ENCODE measurements around the gene MYOZ1. TPM values are rescaled to one million over a fixed set of nuclear protein-coding genes. Genes with fewer than 3 reads are reported as not detected.

MYOZ1 gene
- polyA plus RNA-seq, 1 donor (not counting 4 experiments of a cell fraction or from before 2014, with no cell fraction given): not detected

- FAIRE-seq (no peak), DNase-seq (ENCODE audit: low read depth, low spot score) (no peak)
- TF ChIP-seq EZH2 (IDR thresholded peaks at IDR 0.05; ENCODE audit: low read length) (no peak), CTCF (optimal IDR thresholded peaks at IDR 0.05 in 1 of 3, IDR thresholded peaks at IDR 0.05 in 1 of 3, conservative IDR thresholded peaks at IDR 0.05 in 1 of 3; ENCODE audit: extremely low read depth in 1 of 3, insufficient read depth in 2 of 3, low read length in 3 of 3) (no peak)
- H2AFZ ChIP-seq (ENCODE audit: control insufficient read depth, low read length): peak overlapping the region; percentile 84
- no peak overlapping the region for H3K27ac ChIP-seq (ENCODE audit: control insufficient read depth, insufficient read depth, low read length)
- H3K4me1 ChIP-seq (ENCODE audit: control insufficient read depth, extremely low read depth, insufficient read depth, low read length): peaks cover 8% of the 10 kb centered on the region
- no peaks in the 10 kb centered on the region for H3K36me3 ChIP-seq (ENCODE audit: control insufficient read depth in 2 of 2, extremely low read depth in 1 of 2, insufficient read depth in 2 of 2, low read length in 2 of 2)
- no peaks in the 10 kb centered on the region for H3K27me3 ChIP-seq (ENCODE audit: control insufficient read depth, extremely low read depth, insufficient read depth, low read length)
- H3K79me2 ChIP-seq (ENCODE audit: control insufficient read depth, insufficient read depth, low read length): no peaks in the 10 kb centered on the region
- peak overlapping the region; percentile 52 for H3K9ac ChIP-seq (ENCODE audit: control insufficient read depth, extremely low read depth, insufficient read depth, low read length)
- dilution Hi-C loops (cut with MboI; ENCODE audit: extremely low pct_ligation_motif_present, low sequenced_read_pairs): no loop called here
- peak overlapping the region; percentile 74 for H3K4me2 ChIP-seq (ENCODE audit: control insufficient read depth, extremely low read depth, insufficient read depth, low read depth, low read length)
- H4K20me1 ChIP-seq (ENCODE audit: control insufficient read depth, extremely low read depth, insufficient read depth, low read length): no peaks in the 10 kb centered on the region
- no peaks in the 10 kb centered on the region for H3K9me3 ChIP-seq (ENCODE audit: control insufficient read depth, low read depth, low read length)
- no peaks in the 10 kb centered on the region for H3K9me1 ChIP-seq (ENCODE audit: control insufficient read depth, extremely low read depth, insufficient read depth, low read length)
- H3K4me3 ChIP-seq (ENCODE audit: control insufficient read depth in 2 of 3, extremely low read depth in 1 of 3, insufficient read depth in 2 of 3, low read depth in 1 of 3, low read length in 3 of 3): peak overlapping the region; percentile 23 to 63 (median 57)
Observed at GRCh38 chr10:73647875-73648651, 6.8 kb upstream of the MYOZ1 start.

- DNase-seq (ENCODE audit: low read depth, low spot score) (no peak), FAIRE-seq (no peak)
- Histone ChIP-seq H3K27me3 (ENCODE audit: control insufficient read depth, extremely low read depth, insufficient read depth, low read length) (no peaks in the 10 kb centered on the region), H3K79me2 (ENCODE audit: control insufficient read depth, insufficient read depth, low read length) (no peaks in the 10 kb centered on the region), H3K9ac (ENCODE audit: control insufficient read depth, extremely low read depth, insufficient read depth, low read length) (peak overlapping the region; percentile 52), H3K4me3 (ENCODE audit: control insufficient read depth in 2 of 3, extremely low read depth in 1 of 3, insufficient read depth in 2 of 3, low read depth in 1 of 3, low read length in 3 of 3) (peak overlapping the region; percentile 23 to 63 (median 57)), H4K20me1 (ENCODE audit: control insufficient read depth, extremely low read depth, insufficient read depth, low read length) (no peaks in the 10 kb centered on the region), H2AFZ (ENCODE audit: control insufficient read depth, low read length) (peak overlapping the region; percentile 84), H3K9me3 (ENCODE audit: control insufficient read depth, low read depth, low read length) (no peaks in the 10 kb centered on the region), H3K36me3 (ENCODE audit: control insufficient read depth in 2 of 2, extremely low read depth in 1 of 2, insufficient read depth in 2 of 2, low read length in 2 of 2) (no peaks in the 10 kb centered on the region), H3K4me2 (ENCODE audit: control insufficient read depth, extremely low read depth, insufficient read depth, low read depth, low read length) (peak overlapping the region; percentile 74), H3K4me1 (ENCODE audit: control insufficient read depth, extremely low read depth, insufficient read depth, low read length) (peaks cover 8% of the 10 kb centered on the region), H3K27ac (ENCODE audit: control insufficient read depth, insufficient read depth, low read length) (no peak overlapping the region), H3K9me1 (ENCODE audit: control insufficient read depth, extremely low read depth, insufficient read depth, low read length) (no peaks in the 10 kb centered on the region)
- dilution Hi-C loops (cut with MboI; ENCODE audit: extremely low pct_ligation_motif_present, low sequenced_read_pairs): no loop called here
- TF ChIP-seq EZH2 (IDR thresholded peaks at IDR 0.05; ENCODE audit: low read length) (no peak), CTCF (optimal IDR thresholded peaks at IDR 0.05 in 1 of 3, IDR thresholded peaks at IDR 0.05 in 1 of 3, conservative IDR thresholded peaks at IDR 0.05 in 1 of 3; ENCODE audit: extremely low read depth in 1 of 3, insufficient read depth in 2 of 3, low read length in 3 of 3) (no peak)
Observed at GRCh38 chr10:73647211-73647874, 6.1 kb upstream of the MYOZ1 start.
